Stimulated activated CD4-positive, alpha-beta T cell treated with anti-CD3 and anti-CD28 coated beads, Interleukin-2, amount 100 ng/mL, for 48 hours (primary cell): Measurements from ENCODE around the gene OR2H2.

ENCODE experiments used
- DNase-seq, 2 donors: peaks; one replicate each; pipeline ENCODE4 v3.0.0-alpha.2; 2020

OR2H2 gene

GRCh38 chr6:29584821-29585220 lies at the start of gene OR2H2:
TSS of gene OR2H2 (plus strand) at chr6:29585121. CDS start at chr6:29587945, 2,824 bp downstream.
- DNase-seq: no peak

- DNase-seq: no peak
Measured at GRCh38 chr6:29537714-29538403, 47.1 kb upstream of the OR2H2 start.

GRCh38 chr6:29547573-29547972 lies 37.3 kb upstream of the OR2H2 start:
- no peak for DNase-seq

GRCh38 chr6:29552512-29553051 lies 32.3 kb upstream of the OR2H2 start:
- no peak for DNase-seq

- peak in 1 of 2 donors; percentile 22 for DNase-seq
Measured at GRCh38 chr6:29553268-29554057, 31.5 kb upstream of the OR2H2 start.

GRCh38 chr6:29554764-29555163 lies 30.2 kb upstream of the OR2H2 start:
- DNase-seq: no peak

GRCh38 chr6:29557320-29557719 lies 27.6 kb upstream of the OR2H2 start:
- DNase-seq: no peak

GRCh38 chr6:29558439-29559079 lies 26.4 kb upstream of the OR2H2 start:
- DNase-seq: no peak

GRCh38 chr6:29559524-29560287 lies 25.2 kb upstream of the OR2H2 start, which contains the start of gene UBD:
TSS of gene UBD (minus strand) at chr6:29559732. CDS start at chr6:29559701, 31 bp downstream.
- DNase-seq: no peak

- no peak for DNase-seq
Measured at GRCh38 chr6:29561091-29561490, 23.8 kb upstream of the OR2H2 start.

GRCh38 chr6:29561606-29562181 lies 23.2 kb upstream of the OR2H2 start:
- no peak for DNase-seq

- DNase-seq: no peak
Measured at GRCh38 chr6:29563435-29563965, 21.4 kb upstream of the OR2H2 start.

- DNase-seq: no peak
Measured at GRCh38 chr6:29564875-29565274, 20.0 kb upstream of the OR2H2 start.

- no peak for DNase-seq
Measured at GRCh38 chr6:29566856-29567255, 18.1 kb upstream of the OR2H2 start.

GRCh38 chr6:29567541-29567940 lies 17.4 kb upstream of the OR2H2 start:
- DNase-seq: no peak

GRCh38 chr6:29567991-29568390 lies 16.9 kb upstream of the OR2H2 start:
- DNase-seq: no peak

- DNase-seq: no peak
Measured at GRCh38 chr6:29576056-29576455, 8.9 kb upstream of the OR2H2 start.

- no peak for DNase-seq
Measured at GRCh38 chr6:29577544-29577943, 7.4 kb upstream of the OR2H2 start.

- peak; percentile 50 to 61 for DNase-seq
Measured at GRCh38 chr6:29589423-29590048, 4.6 kb downstream of the OR2H2 start.

- no peak for DNase-seq
Measured at GRCh38 chr6:29590218-29590808, 5.4 kb downstream of the OR2H2 start.

- no peak for DNase-seq
Measured at GRCh38 chr6:29591677-29592076, 6.8 kb downstream of the OR2H2 start.
